NB4 (cell line): ENCODE results near the gene C16orf90.

Source experiments
- DNase-seq: peaks from one replicate; pipeline ENCODE4 v3.0.0; 2010; ENCODE audit warnings: low read depth
- H3K4me3 ChIP-seq: one replicate; pipeline ENCODE4 v1.5.1; 2011; ENCODE audit warnings: mild to moderate bottlenecking, low read depth, low read length, moderate library complexity
- CTCF ChIP-seq: IDR thresholded peaks from one replicate; pipeline ENCODE4 v1.5.1; 2012; ENCODE audit warnings: low read depth, low read length
- MAX ChIP-seq: IDR thresholded peaks from 2 replicates; pipeline ENCODE4 v1.6.1; 2011; ENCODE audit warnings: low read depth, low read length
- MYC ChIP-seq: IDR thresholded peaks from 2 replicates; pipeline ENCODE4 v1.6.1; 2011; ENCODE audit warnings: low read depth, low read length
- POLR2A ChIP-seq: IDR thresholded peaks from 2 replicates; pipeline ENCODE4 v1.6.1; 2011; ENCODE audit warnings: mild to moderate bottlenecking; ENCODE audit not compliant: insufficient read length; ENCODE audit errors: extremely low read depth

C16orf90 gene

GRCh38 chr16:3518986-3519348 lies 23.7 kb upstream of the C16orf90 start:
- DNase-seq = no peak
- TF ChIP-seq POLR2A = no peak
- TF ChIP-seq MAX = no peak
- TF ChIP-seq MYC = no peak
- no peak for TF ChIP-seq CTCF
- no peak overlapping the region for H3K4me3 ChIP-seq

GRCh38 chr16:3518292-3518985 lies 23.1 kb upstream of the C16orf90 start:
- H3K4me3 ChIP-seq = no peak overlapping the region
- no peak for TF ChIP-seq CTCF
- no peak for TF ChIP-seq MYC
- TF ChIP-seq POLR2A = no peak
- TF ChIP-seq MAX = no peak
- no peak for DNase-seq

- H3K4me3 ChIP-seq = no peak overlapping the region
- TF ChIP-seq MYC (no peak), MAX (no peak), CTCF (no peak), POLR2A (no peak)
- DNase-seq = no peak
Measured at GRCh38 chr16:3515897-3516296, 20.6 kb upstream of the C16orf90 start.

GRCh38 chr16:3514621-3515020 lies 19.3 kb upstream of the C16orf90 start:
- no peak for DNase-seq
- no peak for TF ChIP-seq POLR2A
- no peak for TF ChIP-seq CTCF
- no peak for TF ChIP-seq MYC
- no peak for TF ChIP-seq MAX
- H3K4me3 ChIP-seq = no peak overlapping the region

GRCh38 chr16:3513892-3514583 lies 18.7 kb upstream of the C16orf90 start:
- TF ChIP-seq MYC (no peak), POLR2A (no peak), CTCF (no peak), MAX (no peak)
- no peak for DNase-seq
- no peak overlapping the region for H3K4me3 ChIP-seq
